ENCODE results near the gene RIPPLY3. TPM values are rescaled to one million over a fixed set of nuclear protein-coding genes. Genes with fewer than 3 reads are reported as not detected.

Gene RIPPLY3
- total and polyA plus RNA-seq, 2 donors (not counting 1 experiment from before 2014, with no cell fraction given): not detected

- POLR2A ChIA-PET: no interaction called here
Observed at GRCh38 chr21:37040212-37040611, 33.7 kb downstream of the RIPPLY3 start.

More at GRCh38 chr21:37040212-37040611, 33.7 kb downstream of the RIPPLY3 start:
- ATAC-seq (ENCODE audit: low read depth) (no peak), DNase-seq (no peak)
- Mint-ChIP-seq H3K4me1 (peaks cover 5% of the 10 kb centered on the region), H3K4me3 (no peak overlapping the region), H3K9me3 (ENCODE audit: insufficient read depth) (no peaks in the 10 kb centered on the region), H3K27me3 (peaks cover 4% of the 10 kb centered on the region), H3K27ac (no peak overlapping the region)
- Histone ChIP-seq H3K27ac (ENCODE audit: low read length in 2 of 2) (no peak overlapping the region), H3K9me3 (ENCODE audit: control extremely low read depth in 1 of 3, control insufficient read depth in 2 of 3, insufficient read depth in 1 of 3, low read length in 2 of 3) (no peaks in the 10 kb centered on the region), H3K36me3 (replicated peaks in 1 of 2; ENCODE audit: control extremely low read depth in 1 of 2, control insufficient read depth in 1 of 2, extremely low read depth in 1 of 2, insufficient read depth in 2 of 2, low read length in 1 of 2) (no peaks in the 10 kb centered on the region), H3K27me3 (replicated peaks in 1 of 4; ENCODE audit: control extremely low read depth in 1 of 4, control insufficient read depth in 3 of 4, insufficient read depth in 4 of 4, low read length in 3 of 4) (peaks cover 0 to 4% (median 0%) of the 10 kb centered on the region in 4 experiments), H3K4me1 (ENCODE audit: control insufficient read depth in 2 of 2, insufficient read depth in 2 of 2, low read length in 2 of 2) (peaks cover 5 to 6% of the 10 kb centered on the region in 2 donors), H4K20me1 (ENCODE audit: control insufficient read depth, insufficient read depth, low read length, poor library complexity, severe bottlenecking) (no peaks in the 10 kb centered on the region), H3K9ac (ENCODE audit: low read length) (no peak overlapping the region), H3K4me2 (replicated peaks; ENCODE audit: low read depth, low read length, poor library complexity, severe bottlenecking) (no peak overlapping the region), H3K79me2 (ENCODE audit: control insufficient read depth, insufficient read depth, low read length) (no peaks in the 10 kb centered on the region), H2AFZ (ENCODE audit: insufficient read depth, low read depth, low read length, poor library complexity, severe bottlenecking) (no peak overlapping the region), H3K4me3 (ENCODE audit: control extremely low read depth in 1 of 5, extremely low read depth in 1 of 5, insufficient read depth in 1 of 5, low read depth in 2 of 5, low read length in 4 of 5) (no peak overlapping the region)
- CTCF ChIA-PET: no interaction called here
- TF ChIP-seq CTCF (IDR thresholded peaks at IDR 0.05) (no peak), EZH2 (IDR thresholded peaks at IDR 0.05; ENCODE audit: borderline replicate concordance, insufficient read depth, low read depth, low read length, poor library complexity, severe bottlenecking) (no peak)
- intact Hi-C loops (cut with micrococcal nuclease): no loop called here
- whole genome bisulfite sequencing (ENCODE audit: insufficient coverage): no CpG with 5 or more reads among the region's 3 CpGs
